HG02763 (cell line): ENCODE measurements around the gene MYB.
A peak's percentile ranks its signal among the peaks of the same experiment; 100 is the strongest.
"Not testable (repeated sequence)": the region's sequence is repeated elsewhere in the genome, so short reads cannot be mapped to it uniquely, and the experiment has no call there.

Experiments
- ATAC-seq: cut with Tn5 transposase; IDR thresholded peaks from one replicate; pipeline ENCODE4 v1.9.1; 2021; ENCODE audit warnings: mild to moderate bottlenecking, moderate library complexity; ENCODE audit not compliant: unreplicated experiment

The MYB gene

GRCh38 chr6:135180542-135181332, at the start of gene MYB:
Gene MYB (plus strand): TSS chr6:135181308. CDS start chr6:135181514, 206 bp downstream.
- ATAC-seq: peak; percentile 37

DNA sequence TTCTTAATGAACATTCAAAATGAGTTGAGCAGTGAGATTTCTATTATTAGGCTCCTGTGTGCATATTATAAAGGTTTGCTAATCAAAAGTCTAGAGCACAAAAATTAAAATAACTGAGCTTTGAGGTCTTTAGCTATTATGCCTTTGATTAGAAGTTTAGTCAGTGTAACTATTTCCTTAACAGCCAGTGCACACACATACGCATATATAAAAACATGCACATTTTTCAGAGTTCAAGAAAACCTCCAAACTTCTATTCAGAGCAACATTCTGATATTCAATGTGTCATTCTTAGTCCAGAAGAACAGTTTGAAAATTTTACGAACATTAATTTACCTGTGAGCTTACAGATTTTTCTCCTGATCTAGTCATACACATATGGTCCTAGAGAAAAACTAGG, 48.3 kb upstream of the MYB start:
- ATAC-seq: no peak

DNA sequence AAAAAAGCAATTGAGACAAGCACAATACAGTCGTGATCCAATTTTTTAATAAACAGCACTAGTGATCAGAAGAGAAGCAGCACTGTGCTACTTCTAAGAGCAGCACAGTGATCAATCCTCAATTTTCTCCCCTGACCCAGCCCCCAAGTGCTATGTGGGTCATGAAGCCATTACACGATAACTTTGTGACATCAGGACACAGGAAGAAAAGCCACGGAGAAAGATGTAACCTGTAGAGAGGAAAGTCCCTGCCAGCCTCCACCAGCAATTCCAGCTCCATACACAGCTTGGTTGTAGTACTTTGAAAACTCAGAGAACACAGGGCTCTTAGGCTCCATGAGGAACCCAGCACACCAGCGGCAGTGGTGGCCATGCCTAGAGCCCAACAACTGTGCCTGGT, 45.3 kb upstream of the MYB start:
- ATAC-seq: no peak

DNA sequence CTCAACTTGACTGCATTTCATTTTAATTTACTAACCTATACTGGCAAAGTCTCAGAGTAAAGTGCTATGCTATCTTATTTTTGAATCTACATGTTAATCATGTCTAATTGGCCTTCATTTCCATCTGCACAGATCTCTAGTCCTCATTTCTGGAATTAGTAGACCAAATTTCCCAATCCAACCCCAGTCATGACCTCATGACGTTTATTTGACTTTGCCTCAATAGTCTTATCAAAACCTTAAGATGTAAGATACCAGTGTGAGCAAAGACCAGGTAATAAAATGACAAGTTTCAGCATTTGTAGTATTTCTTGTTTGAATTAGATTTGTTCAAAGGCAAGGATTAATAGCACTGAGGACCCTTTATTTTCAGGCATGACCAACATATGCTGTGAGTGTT, 43.3 kb upstream of the MYB start:
- no peak for ATAC-seq

GRCh38 chr6:135141182-135141581, 39.9 kb upstream of the MYB start:
- no peak for ATAC-seq

- ATAC-seq: peak; percentile 49
These were observed 39.4 kb upstream of the MYB start for GRCh38 chr6:135141728-135142127.

DNA sequence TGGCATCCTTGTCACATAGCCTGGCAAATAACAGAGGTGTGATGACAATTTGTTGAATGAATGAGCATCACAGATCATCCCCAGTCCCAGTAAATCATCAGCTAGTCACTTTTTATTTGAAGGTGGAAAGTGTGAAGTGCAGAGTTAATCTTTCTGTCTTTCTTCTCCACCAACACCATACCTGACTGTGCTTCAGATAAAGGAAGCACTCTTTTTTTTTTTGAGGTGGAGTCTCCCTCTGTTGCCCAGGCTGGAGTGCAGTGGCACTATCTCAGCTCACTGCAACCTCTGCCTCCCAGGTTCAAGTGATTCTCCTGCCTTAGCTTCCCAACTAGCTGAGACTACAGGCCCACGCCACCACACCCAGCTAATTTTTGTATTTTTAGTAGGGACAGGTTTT, 38.9 kb upstream of the MYB start:
- ATAC-seq: not testable (repeated sequence)

DNA sequence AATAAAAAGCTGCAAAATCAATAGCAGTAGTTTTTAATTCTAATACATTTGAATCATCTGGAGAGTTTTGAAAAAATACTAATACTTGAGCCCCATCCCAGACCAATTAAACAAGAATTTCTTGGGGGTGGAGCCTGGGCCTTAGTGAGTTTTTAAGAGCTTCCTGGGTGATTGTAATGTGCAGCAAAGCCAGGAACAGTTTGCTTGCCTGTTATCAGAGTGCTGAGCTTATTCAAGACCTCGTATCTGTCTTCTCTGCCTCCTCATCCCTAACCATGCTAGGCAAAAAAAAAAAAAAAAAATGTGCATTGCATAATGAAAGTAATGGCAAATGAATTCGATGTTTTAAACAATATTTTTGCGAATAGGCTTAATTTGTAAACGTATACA, 36.4 kb upstream of the MYB start:
- ATAC-seq: no peak

- no peak for ATAC-seq
These were observed 35.9 kb upstream of the MYB start for GRCh38 chr6:135145063-135145800.

DNA sequence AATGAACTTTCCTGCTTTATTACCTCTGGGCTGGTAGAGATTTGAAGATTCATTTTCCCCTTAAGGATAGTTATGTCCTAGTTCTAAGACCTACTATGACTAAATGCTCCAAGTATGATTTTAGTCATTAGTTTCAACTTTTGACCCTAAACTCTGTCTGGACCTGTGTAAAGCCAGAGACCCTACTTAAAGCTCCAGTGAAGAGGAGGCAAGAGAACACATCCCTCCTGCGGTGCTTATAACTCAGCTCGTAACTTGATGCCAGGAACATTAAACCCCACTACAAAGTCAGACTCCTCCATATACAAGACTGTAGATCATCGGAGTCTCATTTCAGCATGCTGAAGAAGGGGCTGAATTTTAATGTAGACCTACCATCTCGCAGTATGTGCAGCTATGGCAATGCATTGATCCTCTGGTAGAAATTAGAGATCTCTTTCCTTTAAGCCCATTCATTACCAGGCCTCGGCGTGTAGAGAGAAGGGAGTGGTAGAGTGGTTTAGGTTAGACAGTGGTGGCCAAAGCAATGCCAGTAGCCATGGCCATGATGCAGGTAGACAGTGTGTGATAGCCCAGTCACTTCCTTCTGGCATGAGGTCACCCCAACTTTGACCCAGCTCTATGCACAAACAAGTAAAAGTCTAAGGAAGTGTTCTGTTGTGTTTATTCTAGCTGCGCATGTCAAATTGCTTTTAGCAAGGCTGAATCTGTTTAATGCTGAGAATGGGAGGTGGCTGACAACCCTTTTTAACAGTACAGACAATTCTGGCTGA, 34.8 kb upstream of the MYB start:
- no peak for ATAC-seq

GRCh38 chr6:135147637-135148592, 33.2 kb upstream of the MYB start:
- ATAC-seq: no peak

- no peak for ATAC-seq
These were observed 32.2 kb upstream of the MYB start for GRCh38 chr6:135148889-135149288.

- ATAC-seq: no peak
These were observed 31.7 kb upstream of the MYB start for GRCh38 chr6:135149376-135149775.

DNA sequence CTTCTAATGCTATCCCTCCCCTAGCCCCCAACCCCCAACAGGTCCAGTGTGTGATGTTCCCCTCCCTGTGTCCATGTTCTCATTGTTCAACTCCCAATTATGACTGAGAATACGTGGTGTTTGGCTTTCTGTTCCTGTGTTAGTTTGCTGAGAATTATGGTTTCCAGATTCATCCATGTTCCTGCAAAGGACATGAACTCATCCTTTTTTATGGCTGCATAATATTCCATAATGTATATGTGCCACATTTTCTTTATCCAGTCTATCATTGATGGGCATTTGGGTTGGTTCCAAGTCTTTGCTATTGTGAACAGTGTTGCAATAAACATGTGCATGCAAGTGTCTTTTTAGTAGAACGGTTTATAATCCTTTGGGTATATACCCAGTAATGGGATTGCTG, 30.6 kb upstream of the MYB start:
- not testable (repeated sequence) for ATAC-seq

DNA sequence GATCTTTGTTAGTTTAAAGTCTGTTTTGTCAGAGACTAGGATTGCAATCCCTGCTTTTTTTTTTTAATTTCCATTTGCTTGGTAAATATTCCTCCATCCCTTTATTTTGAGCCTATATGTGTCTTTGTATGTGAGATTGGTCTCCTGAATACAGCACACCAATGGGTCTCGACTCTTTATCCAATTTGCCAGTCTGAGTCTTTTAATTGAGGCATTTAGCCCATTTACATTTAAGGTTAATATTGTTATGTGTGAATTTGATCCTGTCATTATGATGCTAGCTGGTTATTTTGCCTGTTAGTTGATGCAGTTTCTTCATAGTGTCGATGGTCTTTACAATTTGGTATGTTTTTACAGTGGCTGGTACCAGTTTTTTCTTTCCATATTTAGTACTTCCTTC, 27.0 kb upstream of the MYB start:
- ATAC-seq: not testable (repeated sequence)

GRCh38 chr6:135158397-135158796, 22.7 kb upstream of the MYB start:
- ATAC-seq: no peak

DNA sequence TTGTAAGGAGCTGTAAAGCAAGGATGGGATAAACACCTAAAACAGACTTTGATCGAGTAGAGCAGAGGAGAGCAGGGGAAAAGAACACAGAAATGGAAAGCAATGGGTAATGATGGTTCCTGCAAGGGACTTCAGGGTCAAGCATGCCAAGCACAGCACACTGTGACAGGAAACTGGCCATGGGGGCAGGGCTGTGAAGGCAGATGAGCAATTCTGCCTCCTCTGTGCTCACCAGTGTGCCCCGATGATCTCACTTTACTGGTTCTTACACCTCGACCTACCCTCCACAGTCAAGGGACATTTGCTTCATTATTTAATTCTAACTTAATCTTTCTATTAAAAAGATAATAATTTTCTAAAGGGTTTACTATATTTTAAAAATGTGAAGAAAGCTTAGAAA, 21.6 kb upstream of the MYB start:
- no peak for ATAC-seq

DNA sequence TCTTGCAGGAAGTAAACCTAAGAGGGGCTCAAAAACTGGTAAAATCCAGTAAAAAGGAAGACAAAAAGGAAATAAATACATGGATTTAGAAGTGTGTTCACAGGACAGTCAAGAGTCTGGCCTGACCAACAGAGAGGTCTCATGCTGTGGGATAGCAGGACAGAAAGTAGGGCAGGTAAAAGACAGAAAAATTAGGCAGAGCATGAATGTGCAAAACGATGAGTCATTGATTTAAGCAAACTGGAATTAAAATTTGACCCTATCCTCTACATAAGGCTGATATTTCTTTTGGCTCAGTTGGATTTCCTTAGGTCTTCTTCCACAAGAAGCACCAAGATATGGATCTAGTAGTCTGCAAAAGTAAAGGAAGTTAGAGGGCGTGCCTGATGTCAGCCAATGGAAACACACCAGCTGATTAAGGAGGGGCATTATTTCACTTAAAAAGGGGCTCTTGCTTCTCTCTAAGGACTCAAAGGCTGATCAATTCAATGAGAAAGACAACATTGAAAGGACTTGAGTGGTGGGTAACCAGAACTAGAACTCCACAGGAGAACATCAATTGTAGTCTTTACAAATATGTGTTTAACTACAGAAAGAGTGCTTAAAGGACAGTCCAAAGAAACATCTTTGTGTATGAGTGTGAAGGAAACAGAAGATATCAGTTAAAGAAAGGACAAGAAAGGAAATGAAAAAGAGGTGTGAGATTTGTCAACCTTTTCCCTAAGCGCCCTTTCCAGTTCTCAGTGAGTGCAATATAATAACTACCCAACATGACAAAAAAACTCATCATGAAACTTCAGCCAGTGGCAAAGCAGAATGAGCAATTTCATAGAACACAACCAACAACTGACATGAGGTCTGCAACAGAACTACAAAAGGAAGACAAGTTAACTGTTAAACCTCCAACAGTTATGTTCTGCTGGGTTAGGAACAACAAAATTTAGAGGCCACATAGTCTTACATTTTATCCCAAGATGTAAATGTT, 19.4 kb upstream of the MYB start:
- ATAC-seq: no peak
